Left renal pelvis (tissue), 4 donors: ENCODE measurements around the gene SH3RF3. TPM values are rescaled to one million over a fixed set of nuclear protein-coding genes. Genes with fewer than 3 reads are reported as not detected.

ENCODE experiments used
- DNase-seq, 4 donors: peaks; one replicate each; pipeline ENCODE4 v3.0.0-alpha.2; 2013; ENCODE audit warnings: low read depth in 4 of 4, low spot score in 3 of 4
- polyA plus RNA-seq, 4 donors: library from polyadenylated mRNA; unstranded; fragments of 120-200 nt; gene quantifications; one replicate each; pipeline ENCODE4 v1.2.1, GENCODE V29; 2013; ENCODE audit not compliant: insufficient read length in 4 of 4

Gene SH3RF3
- polyA plus RNA-seq, 4 donors, result 4.7 to 5.5 (median 5.2) TPM

DNA sequence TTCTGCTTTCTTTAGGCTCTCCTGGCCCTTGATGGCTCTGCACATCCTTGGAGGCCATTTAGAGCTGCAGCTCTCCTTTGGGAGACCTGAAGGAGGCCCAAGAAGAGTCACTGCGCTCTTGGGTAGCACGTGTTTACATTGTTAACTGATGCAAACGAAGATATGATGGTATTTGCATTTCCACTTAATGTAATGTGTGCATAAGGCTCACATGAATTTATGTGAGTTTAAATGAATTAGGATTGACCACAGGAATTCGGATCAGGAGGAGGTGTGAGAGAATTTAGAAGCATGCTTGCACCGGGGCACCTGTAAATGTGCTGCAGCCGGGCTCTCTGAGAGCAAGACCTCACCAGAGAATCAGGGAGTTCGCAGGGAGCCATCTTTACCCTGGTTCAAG, 7.5 kb downstream of the SH3RF3 start:
- DNase-seq, result no peak

DNA sequence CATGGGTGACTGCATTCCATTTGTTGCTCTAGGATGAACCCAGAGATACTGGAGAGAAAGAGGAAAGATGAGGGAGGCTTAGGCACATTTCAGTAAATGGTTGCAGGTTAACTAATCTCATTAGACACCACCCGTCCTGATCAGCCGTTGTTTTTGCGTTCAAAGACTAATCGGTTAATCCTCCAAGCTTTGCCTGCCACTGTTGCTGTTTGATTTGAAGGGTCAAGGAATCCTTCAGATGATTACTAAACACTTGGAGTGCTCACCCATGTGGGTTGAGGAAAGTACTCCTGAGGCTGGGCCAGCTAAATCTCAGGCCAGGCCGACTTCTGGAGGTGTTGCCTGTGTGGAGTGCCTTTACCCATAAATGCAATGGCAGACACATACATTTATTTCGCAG, 8.6 kb downstream of the SH3RF3 start:
- DNase-seq, result no peak

DNA sequence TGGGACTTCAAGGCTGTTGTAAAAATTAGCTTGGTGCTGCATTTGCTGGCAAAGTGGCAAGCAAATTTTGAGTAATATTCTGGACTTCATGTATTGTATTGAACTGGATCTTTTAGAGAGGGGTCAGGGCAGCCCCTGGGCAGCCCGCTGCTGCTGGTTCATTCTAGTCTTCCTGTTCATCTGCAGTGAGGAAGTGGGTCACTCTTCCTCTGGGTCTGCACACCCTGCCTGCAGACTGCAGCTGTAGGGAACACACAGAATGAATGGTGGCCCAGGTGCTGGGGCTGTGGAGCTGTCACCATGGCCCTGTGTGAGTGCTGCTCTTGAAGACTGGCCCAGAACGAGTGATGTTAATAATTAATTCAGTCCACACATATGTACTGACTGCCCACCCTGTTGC, 9.4 kb downstream of the SH3RF3 start:
- DNase-seq, result no peak

DNA sequence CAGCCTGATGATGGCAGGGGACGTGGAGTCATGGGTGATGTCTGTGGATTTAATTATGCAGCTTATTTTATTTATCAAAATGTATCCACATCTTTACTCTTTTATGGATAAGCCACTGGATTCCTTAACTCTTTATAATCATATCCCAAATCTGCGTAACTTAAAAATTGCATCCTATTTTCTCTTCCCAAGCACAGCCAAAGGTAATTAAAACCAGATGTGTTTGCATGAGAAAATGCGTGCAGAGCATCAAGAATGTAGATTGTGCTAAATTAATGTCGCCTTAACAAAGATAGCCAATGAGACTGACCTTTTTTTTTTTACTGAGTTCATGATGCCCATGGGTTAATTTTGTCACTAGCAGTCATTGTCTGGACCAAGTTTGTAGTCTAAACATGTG, 10.0 kb downstream of the SH3RF3 start:
- no peak for DNase-seq

DNA sequence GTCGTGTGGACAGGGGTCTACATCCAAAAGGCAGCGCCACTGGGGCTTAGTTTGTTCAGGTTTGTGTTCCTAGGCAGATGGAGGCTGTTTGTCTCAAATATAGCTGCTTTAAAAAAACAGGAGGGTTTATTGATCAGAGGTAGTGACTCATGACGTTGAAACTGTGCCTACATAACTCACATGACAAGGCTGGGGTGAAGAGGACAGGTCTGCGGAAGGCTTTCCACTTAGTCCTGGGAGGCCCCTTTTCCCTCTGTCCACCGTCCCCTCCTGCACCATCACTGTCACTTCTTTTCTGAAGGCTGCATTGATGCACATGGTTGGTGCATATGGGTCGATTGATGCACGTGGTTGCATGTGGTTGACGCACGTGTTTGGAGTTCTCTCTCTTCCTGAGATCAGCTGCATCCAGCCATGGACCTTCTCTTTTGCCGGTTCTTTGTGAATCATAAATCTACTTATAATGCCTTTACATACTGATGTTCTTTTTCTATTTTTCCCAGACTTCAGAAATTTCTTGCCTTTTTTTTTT, 10.9 kb downstream of the SH3RF3 start:
- no peak for DNase-seq

DNA sequence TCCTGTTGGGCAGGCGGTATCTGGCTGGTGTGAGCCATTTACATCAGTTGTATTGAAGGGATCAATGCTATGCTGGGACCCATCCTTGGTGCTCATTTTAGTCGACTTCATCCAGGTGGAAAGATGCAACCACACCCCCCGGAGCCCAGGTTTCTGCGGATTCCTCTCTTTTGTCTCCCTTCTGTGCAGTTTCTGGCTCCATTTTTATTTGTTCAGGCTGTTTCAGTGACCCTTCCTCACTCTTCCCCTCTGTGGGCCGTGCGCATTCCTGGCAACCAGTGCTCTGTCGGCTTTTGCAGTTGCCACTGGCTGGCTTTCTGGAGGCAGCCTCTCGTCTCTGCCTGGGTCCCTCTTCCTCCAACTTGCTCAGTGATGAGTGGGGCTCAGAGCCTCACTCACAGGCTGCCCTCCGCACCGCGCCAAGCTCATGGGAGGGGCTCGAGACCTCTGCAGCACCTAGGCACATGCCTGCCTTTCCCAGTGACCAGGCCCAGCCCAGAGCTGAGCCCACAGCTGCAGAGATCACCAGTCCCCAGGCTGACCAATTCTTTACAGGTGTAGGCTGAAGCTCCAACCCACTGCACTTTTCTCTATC, 12.1 kb downstream of the SH3RF3 start:
- no peak for DNase-seq

DNA sequence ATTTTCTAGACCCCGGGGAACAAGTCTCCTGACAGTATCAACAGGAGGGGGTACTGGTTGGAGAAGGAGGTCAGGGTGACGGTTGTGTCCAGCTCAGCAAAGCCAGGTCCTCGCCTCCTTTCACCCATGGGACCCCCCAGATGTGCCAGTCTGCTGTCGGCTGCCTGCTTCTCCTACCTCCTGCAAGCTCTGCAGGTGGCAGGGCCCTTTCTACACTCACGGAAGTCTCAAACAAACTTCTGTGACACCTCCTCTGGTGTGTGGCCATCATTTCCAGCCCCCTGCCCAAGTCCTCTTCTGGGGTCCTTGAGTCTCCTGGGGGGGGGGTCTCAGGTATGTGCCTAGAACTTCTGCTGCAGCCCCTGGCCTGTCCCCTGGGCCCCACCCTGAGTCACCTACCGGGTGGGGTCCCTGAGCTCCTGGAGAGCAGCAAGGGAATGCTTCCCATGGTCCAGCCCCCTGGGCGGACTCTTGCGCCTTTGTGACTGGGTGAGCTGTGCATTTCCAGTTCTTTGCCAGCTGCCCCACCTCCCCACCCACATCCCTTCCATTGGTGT, 12.8 kb downstream of the SH3RF3 start:
- DNase-seq, result no peak

DNA sequence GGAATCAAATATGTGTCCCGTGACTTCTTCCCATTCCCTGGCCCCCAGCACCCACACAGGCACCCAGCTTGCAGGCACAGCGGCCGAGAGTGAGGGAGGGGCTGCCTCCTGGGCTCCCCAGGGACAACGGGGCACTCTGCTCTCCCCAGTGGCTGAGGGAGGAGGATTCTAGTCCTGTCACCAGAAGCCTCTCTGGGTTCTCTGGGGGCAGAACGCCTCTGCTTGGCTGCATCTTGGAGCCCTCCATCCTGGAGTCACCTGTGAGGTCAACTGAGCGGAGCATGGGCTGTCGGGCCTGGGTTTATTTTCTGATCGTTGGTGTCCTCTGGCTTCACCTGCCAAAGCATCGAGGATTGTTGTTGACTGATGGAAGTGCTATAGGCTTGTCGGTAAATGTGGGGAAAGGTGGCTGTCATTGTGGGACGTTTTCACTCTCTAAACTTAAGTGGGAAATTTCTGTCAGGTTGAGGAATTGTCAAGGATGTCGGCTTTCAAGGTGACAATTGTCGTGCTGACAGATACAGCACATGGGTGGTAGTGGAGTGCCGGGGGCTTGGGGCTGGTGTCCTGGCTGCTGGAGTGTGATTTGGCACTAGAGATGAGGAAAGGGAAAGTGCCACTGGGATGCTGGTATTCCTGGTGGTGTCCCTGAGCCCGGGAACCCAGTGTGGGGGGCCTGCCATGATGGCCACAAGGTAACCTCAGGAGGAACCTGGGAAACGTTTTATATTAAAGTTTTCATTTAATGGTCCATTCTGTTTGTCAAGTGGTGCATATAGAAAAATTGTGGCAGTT, 13.6 kb downstream of the SH3RF3 start:
- DNase-seq, result no peak

- DNase-seq, result no peak
These were observed 14.5 kb downstream of the SH3RF3 start for GRCh38 chr2:109143214-109144187.

GRCh38 chr2:109144271-109144670, 15.3 kb downstream of the SH3RF3 start:
- DNase-seq, result no peak

GRCh38 chr2:109144721-109145120, 15.7 kb downstream of the SH3RF3 start:
- no peak for DNase-seq

DNA sequence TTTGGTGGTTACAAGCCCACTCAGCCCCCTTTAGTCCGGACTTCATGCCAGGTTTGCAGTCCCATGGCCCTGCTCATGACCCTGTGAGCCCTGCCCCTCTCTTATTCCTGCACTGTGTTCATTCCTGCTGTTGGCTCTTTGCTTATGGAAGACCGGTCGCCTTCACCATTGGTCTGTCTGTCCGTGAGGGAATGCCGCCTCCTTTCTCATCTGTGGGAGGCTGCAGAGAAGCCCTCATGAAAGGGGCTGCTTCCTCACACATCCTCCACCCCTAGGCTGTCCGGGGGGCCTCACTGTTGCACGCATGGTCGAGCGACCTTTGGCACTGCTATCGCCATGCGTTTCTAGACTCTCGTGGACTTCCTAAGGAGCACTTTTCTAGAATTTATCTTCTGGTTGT, 16.3 kb downstream of the SH3RF3 start:
- no peak for DNase-seq

DNA sequence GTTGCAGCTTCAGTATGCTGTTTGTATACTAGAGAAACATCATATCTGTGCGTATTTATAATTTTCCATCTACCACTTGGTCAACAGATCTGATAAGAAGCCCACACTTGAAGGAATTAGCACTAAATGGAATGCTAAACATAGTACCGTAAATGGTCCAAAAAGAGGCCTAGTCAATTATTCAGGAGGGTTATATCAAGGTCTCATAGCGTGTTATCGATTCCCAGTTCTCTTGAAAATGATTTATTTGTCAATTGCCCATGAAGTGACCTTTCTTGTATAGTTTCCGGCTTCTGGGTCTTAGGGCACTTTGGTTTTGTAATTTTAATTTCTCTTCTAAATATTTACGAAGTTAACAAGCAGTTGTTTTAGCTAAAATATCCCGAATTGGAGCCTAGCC, 18.4 kb downstream of the SH3RF3 start:
- DNase-seq, result no peak

- no peak for DNase-seq
These were observed 19.2 kb downstream of the SH3RF3 start for GRCh38 chr2:109148117-109148746.

DNA sequence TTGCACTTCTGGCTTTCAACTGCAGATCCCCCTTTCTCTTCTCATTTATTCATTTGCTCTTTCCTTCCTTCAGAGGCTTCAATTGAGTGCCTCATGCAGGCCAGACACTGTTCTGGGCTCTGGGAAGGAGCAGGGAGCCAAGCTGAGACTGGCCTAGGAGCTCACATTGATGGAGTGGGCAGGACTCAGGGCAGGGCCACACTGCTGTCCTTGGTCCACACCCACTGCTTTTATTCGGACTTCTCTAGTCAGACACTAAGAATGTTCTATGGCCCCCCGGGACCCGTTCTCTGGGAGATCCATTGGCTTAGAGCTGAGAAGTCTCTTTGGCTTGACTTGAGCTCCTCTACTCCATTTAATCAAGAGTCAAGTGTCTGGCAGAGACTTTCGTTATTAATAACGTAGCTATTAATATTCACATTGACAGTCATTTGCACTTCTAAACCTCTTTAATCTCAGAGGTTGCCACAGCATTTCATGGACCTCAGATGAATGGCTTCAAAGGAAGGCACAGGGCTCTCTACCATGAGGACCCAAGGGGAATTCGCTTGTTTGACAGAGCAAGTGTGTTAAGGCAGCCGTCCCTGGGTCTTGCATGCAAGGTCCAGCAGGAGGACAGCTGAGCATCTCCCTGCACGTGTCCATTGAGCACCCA, 20.1 kb downstream of the SH3RF3 start:
- no peak for DNase-seq

GRCh38 chr2:109150559-109150958, 21.6 kb downstream of the SH3RF3 start:
- no peak for DNase-seq

- DNase-seq, result no peak
These were observed 22.5 kb downstream of the SH3RF3 start for GRCh38 chr2:109151519-109151918.

DNA sequence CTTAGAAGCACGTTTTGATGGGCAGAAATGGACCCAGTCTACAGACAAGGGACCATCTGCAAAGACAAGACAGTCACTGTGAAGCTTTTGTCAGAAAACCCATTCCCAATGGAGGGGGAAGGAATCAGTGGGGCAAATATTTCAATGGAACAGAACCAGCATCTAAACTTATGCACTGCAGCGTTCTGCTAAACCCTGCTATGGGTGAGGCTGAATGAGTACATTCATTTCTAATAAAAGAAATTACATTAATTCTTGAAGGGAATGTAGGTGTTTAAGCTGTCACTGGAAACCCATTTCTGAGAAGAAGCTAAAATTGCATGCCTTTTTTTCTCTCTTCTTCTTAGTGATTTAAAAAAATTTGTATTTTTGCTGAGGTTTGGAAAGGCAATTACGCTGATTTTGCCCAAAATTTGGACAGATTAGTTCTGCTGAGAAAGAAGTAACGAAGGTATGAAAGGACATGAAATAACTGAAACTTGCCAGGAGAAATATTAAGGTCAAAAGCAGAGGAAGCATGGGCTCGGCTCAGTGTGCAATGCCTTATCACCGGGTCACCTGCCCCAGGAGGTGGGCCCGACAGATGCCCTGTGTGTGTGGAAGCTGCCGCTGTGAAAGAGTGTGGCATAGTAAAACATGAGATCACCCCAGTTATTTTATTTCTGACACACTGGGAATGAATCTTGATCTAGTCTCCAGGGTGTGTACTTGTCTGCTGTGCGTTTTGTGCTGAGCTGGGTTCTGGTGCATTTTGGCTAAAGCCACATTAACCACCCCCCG, 24.2 kb downstream of the SH3RF3 start:
- DNase-seq, result no peak

GRCh38 chr2:109153807-109154206, 24.8 kb downstream of the SH3RF3 start:
- DNase-seq, result no peak
